Kidney epithelial cell (primary cell): ENCODE results near the gene FAM221B. TPM values are rescaled to one million over a fixed set of nuclear protein-coding genes. Genes with fewer than 3 reads are reported as not detected.

ENCODE experiments used
- DNase-seq: peaks from one replicate; pipeline ENCODE4 v3.0.0-alpha.2; 2010; ENCODE audit warnings: low read depth
- H3K27me3 ChIP-seq: 2 replicates; pipeline ENCODE4 v1.6.0; 2011; ENCODE audit warnings: low read length; ENCODE audit not compliant: control insufficient read depth, insufficient read depth
- H3K36me3 ChIP-seq: 2 replicates; pipeline ENCODE4 v1.5.1; 2011; ENCODE audit warnings: low read length; ENCODE audit not compliant: control insufficient read depth, insufficient read depth
- H3K4me3 ChIP-seq: 2 replicates; pipeline ENCODE4 v1.5.1; 2011; ENCODE audit warnings: low read depth, mild to moderate bottlenecking, control low read depth, low read length
- CTCF ChIP-seq: IDR thresholded peaks from 2 replicates; pipeline ENCODE4 v1.5.1; 2011; ENCODE audit warnings: mild to moderate bottlenecking, moderate library complexity, low read length, control low read depth, inconsistent platforms; ENCODE audit not compliant: insufficient read depth, poor library complexity, severe bottlenecking
- total RNA-seq: library from RNA; depleted of rRNA; stranded (reverse); fragments of >200 nt; gene quantifications from 2 replicates; pipeline ENCODE4 v1.2.3, GENCODE V29; 2015

The FAM221B gene
- total RNA-seq, 1 donor from 2014 or later, result not detected

GRCh38 chr9:35814106-35814840, 14.3 kb downstream of the FAM221B start:
- DNase-seq, result no peak

GRCh38 chr9:35813434-35814105, 15.0 kb downstream of the FAM221B start:
- H3K4me3 ChIP-seq, result no peak overlapping the region
- no peaks in the 10 kb centered on the region for H3K27me3 ChIP-seq
- peak; percentile 31 for TF ChIP-seq CTCF
- no peaks in the 10 kb centered on the region for H3K36me3 ChIP-seq
- no peak for DNase-seq

More at GRCh38 chr9:35814106-35814840, 14.3 kb downstream of the FAM221B start:
- Histone ChIP-seq H3K36me3 (no peaks in the 10 kb centered on the region), H3K27me3 (no peaks in the 10 kb centered on the region), H3K4me3 (peak overlapping the region; percentile 95)
- TF ChIP-seq CTCF, result peak; percentile 51

GRCh38 chr9:35812025-35812602, 16.4 kb downstream of the FAM221B start, which contains the start of gene SPAG8:
Gene SPAG8, minus strand, starts transcription at chr9:35812262. Its CDS starts 115 bp downstream, at chr9:35812147.
- Histone ChIP-seq H3K36me3 (no peaks in the 10 kb centered on the region), H3K27me3 (no peaks in the 10 kb centered on the region), H3K4me3 (peak within 1 kb of the TSS; percentile 36)
- no peak for TF ChIP-seq CTCF
- peak; percentile 98 for DNase-seq

- TF ChIP-seq CTCF, result no peak
- H3K36me3 ChIP-seq, result no peaks in the 10 kb centered on the region
- H3K27me3 ChIP-seq, result no peaks in the 10 kb centered on the region
- H3K4me3 ChIP-seq, result peak overlapping the region; percentile 36
- no peak for DNase-seq
Observed at GRCh38 chr9:35811381-35812024, 17.0 kb downstream of the FAM221B start.

GRCh38 chr9:35810122-35810521, 18.4 kb downstream of the FAM221B start:
- no peak for TF ChIP-seq CTCF

More at GRCh38 chr9:35810122-35810521, 18.4 kb downstream of the FAM221B start:
- DNase-seq, result no peak
- Histone ChIP-seq H3K27me3 (no peaks in the 10 kb centered on the region), H3K4me3 (no peak overlapping the region), H3K36me3 (no peaks in the 10 kb centered on the region)
